Osteocyte (in vitro differentiated cells): ENCODE measurements around the gene INS. TPM values are rescaled to one million over a fixed set of nuclear protein-coding genes. Genes with fewer than 3 reads are reported as not detected.
"Not testable (repeated sequence)": the region's sequence is repeated elsewhere in the genome, so short reads cannot be mapped to it uniquely, and the experiment has no call there.

Experiments used
- DNase-seq: peaks from one replicate; pipeline ENCODE4 v3.0.0; 2021; ENCODE audit warnings: mixed read lengths; ENCODE audit not compliant: unreplicated experiment; ENCODE audit errors: extremely low spot score
- H3K27ac Mint-ChIP-seq: one replicate; pipeline ENCODE4 v1.8.0; 2021; ENCODE audit warnings: mild to moderate bottlenecking, mixed read lengths; ENCODE audit not compliant: unreplicated experiment
- H3K27me3 Mint-ChIP-seq: one replicate; pipeline ENCODE4 v1.8.0; 2021; ENCODE audit warnings: mixed read lengths; ENCODE audit not compliant: unreplicated experiment
- H3K36me3 Mint-ChIP-seq: one replicate; pipeline ENCODE4 v1.8.0; 2021; ENCODE audit warnings: mixed read lengths; ENCODE audit not compliant: unreplicated experiment
- H3K4me1 Mint-ChIP-seq: one replicate; pipeline ENCODE4 v1.8.0; 2021; ENCODE audit warnings: mixed read lengths; ENCODE audit not compliant: unreplicated experiment
- H3K4me3 Mint-ChIP-seq: one replicate; pipeline ENCODE4 v1.8.0; 2021; ENCODE audit warnings: mild to moderate bottlenecking, moderate library complexity, mixed read lengths; ENCODE audit not compliant: unreplicated experiment
- H3K9me3 Mint-ChIP-seq: one replicate; pipeline ENCODE4 v1.8.0; 2021; ENCODE audit warnings: mixed read lengths; ENCODE audit not compliant: unreplicated experiment
- CTCF ChIP-seq: fragments of 200-600 bp; sonication (generic); IDR thresholded peaks from 2 replicates; pipeline ENCODE4 v1.5.0; 2021; ENCODE audit warnings: antibody characterized with exemption, mild to moderate bottlenecking, moderate library complexity
- total RNA-seq: library from RNA; stranded (reverse); gene quantifications from 2 replicates; pipeline ENCODE4 v1.2.1, GENCODE V29; 2021

INS gene
- total RNA-seq, 1 donor from 2014 or later = not detected

- Mint-ChIP-seq H3K4me1 (peaks cover 6% of the 10 kb centered on the region), H3K27ac (no peak overlapping the region), H3K9me3 (no peaks in the 10 kb centered on the region), H3K27me3 (peaks cover 10% of the 10 kb centered on the region), H3K36me3 (peaks cover 15% of the 10 kb centered on the region), H3K4me3 (no peak overlapping the region)
- no peak for DNase-seq
- no peak for TF ChIP-seq CTCF
These were observed 32.3 kb downstream of the INS start for GRCh38 chr11:2128511-2129307.

- Mint-ChIP-seq H3K27me3 (peaks cover 5% of the 10 kb centered on the region), H3K4me3 (no peak overlapping the region), H3K27ac (no peak overlapping the region), H3K4me1 (peaks cover 11% of the 10 kb centered on the region), H3K9me3 (no peaks in the 10 kb centered on the region), H3K36me3 (peaks cover 15% of the 10 kb centered on the region)
- TF ChIP-seq CTCF = no peak
- DNase-seq = no peak
These were observed 32.9 kb downstream of the INS start for GRCh38 chr11:2128130-2128510.

- H3K4me1 Mint-ChIP-seq = peaks cover 14% of the 10 kb centered on the region
- no peak for TF ChIP-seq CTCF
- H3K36me3 Mint-ChIP-seq = peaks cover 15% of the 10 kb centered on the region
- no peaks in the 10 kb centered on the region for H3K9me3 Mint-ChIP-seq
- H3K4me3 Mint-ChIP-seq = no peak overlapping the region
- no peak overlapping the region for H3K27ac Mint-ChIP-seq
- H3K27me3 Mint-ChIP-seq = peaks cover 3% of the 10 kb centered on the region
- no peak for DNase-seq
These were observed 33.4 kb downstream of the INS start for GRCh38 chr11:2127482-2128129.

- TF ChIP-seq CTCF = no peak
- Mint-ChIP-seq H3K4me1 (peaks cover 23% of the 10 kb centered on the region), H3K27ac (no peak overlapping the region), H3K27me3 (no peaks in the 10 kb centered on the region), H3K36me3 (peaks cover 15% of the 10 kb centered on the region), H3K4me3 (no peak overlapping the region), H3K9me3 (no peaks in the 10 kb centered on the region)
- no peak for DNase-seq
These were observed 34.4 kb downstream of the INS start for GRCh38 chr11:2126520-2127085.

GRCh38 chr11:2124736-2125484 is 36.1 kb downstream of the INS start:
- H3K4me3 Mint-ChIP-seq, DNase-seq: not testable (repeated sequence)
- H3K4me1 Mint-ChIP-seq = peaks cover 35% of the 10 kb centered on the region

More at GRCh38 chr11:2124736-2125484, 36.1 kb downstream of the INS start:
- not testable (repeated sequence) for H3K27me3 Mint-ChIP-seq, H3K9me3 Mint-ChIP-seq, H3K36me3 Mint-ChIP-seq, H3K27ac Mint-ChIP-seq
